HCT116 (cell line): ENCODE data around the gene EZH2. TPM values are rescaled to one million over a fixed set of nuclear protein-coding genes. Genes with fewer than 3 reads are reported as not detected.

ENCODE experiments used
- ATAC-seq: fragments of 200-7000 bp; cut with Tn5 transposase; 2 replicates; pipeline ENCODE4 v1.9.1; 2020; ENCODE audit warnings: mild to moderate bottlenecking, moderate library complexity
- BruUV-seq: library from RNA; stranded (reverse); fragments of 400-500 nt; replicated peaks from 2 replicates; lab custom pipeline; 2021; lab: Mats Ljungman, UMichigan
- CTCF ChIA-PET: fragments of 300-600 bp; sonication (Branson Sonifier 250); formaldehyde crosslinking; loops from one replicate; lab custom pipeline; 2021; ENCODE audit warnings: antibody characterized with exemption; lab: Charles Lee
- POLR2A ChIA-PET: fragments of 300-600, 350-600 bp; sonication (Branson Sonifier 250); formaldehyde crosslinking; loops from one replicate; lab custom pipeline; 2021; ENCODE audit warnings: antibody characterized with exemption; lab: Charles Lee
- RAD21 ChIA-PET, 2 experiments: fragments of 300-600 bp; sonication (Branson Sonifier 250); formaldehyde crosslinking; loops; one replicate each; lab custom pipeline; 2023; ENCODE audit warnings: low total read pairs in 2 of 2; ENCODE audit not compliant: uncharacterized antibody in 2 of 2, unreplicated experiment in 2 of 2, low non-redundant PET in 1 of 2; lab: Charles Lee
- DNase-seq: peaks from one replicate; pipeline ENCODE4 v3.0.0-alpha.2; 2010; ENCODE audit warnings: low read depth, low spot score
- H2AFZ ChIP-seq: fragments of 200-600 bp; shearing (Covaris generic), sonication (generic); 2 replicates; pipeline ENCODE4 v1.6.1; 2017; ENCODE audit warnings: low read depth, mixed run types, mixed read lengths, antibody characterized with exemption, low read length; ENCODE audit not compliant: poor library complexity, severe bottlenecking
- H3K27ac ChIP-seq: 2 replicates; pipeline ENCODE4 v1.5.1; 2012; ENCODE audit warnings: low read depth, low read length
- H3K27me3 ChIP-seq: fragments of 200-600 bp; sonication (generic); 2 replicates; pipeline ENCODE4 v1.6.1; 2016; ENCODE audit warnings: mixed run types, low read length, mixed read lengths; ENCODE audit not compliant: insufficient read depth
- H3K36me3 ChIP-seq, 2 experiments: fragments of 200-500 bp in 1 of 2; fragments of 200-600 bp in 1 of 2; sonication (Bioruptor generic) in 1 of 2; sonication (generic) in 1 of 2; 2 replicates each; pipeline versions ENCODE4 v1.5.1 to v1.6.1; 2014 to 2016; ENCODE audit warnings: low read length in 2 of 2, inconsistent platforms in 1 of 2, mixed read lengths in 1 of 2, mixed run types in 1 of 2; ENCODE audit not compliant: insufficient read depth in 2 of 2, control insufficient read depth in 1 of 2
- H3K4me1 ChIP-seq, 2 experiments: fragments of 200-600 bp in 1 of 2; sonication (generic) in 1 of 2; 2 replicates each; pipeline versions ENCODE4 v1.5.1 to v1.6.1; 2012 to 2017; ENCODE audit warnings: low read length in 2 of 2, inconsistent platforms in 1 of 2, mild to moderate bottlenecking in 1 of 2, mixed read lengths in 1 of 2, mixed run types in 1 of 2, moderate library complexity in 1 of 2; ENCODE audit not compliant: insufficient read depth in 2 of 2, control insufficient read depth in 1 of 2
- H3K4me2 ChIP-seq: fragments of 200-600 bp; sonication (generic); 2 replicates; pipeline ENCODE4 v1.6.1; 2017; ENCODE audit warnings: mixed run types, low read length, mixed read lengths
- H3K4me3 ChIP-seq, 2 experiments: fragments of 200-600 bp in 1 of 2; sonication (generic) in 1 of 2; replicated peaks in 1 of 2; 2 replicates each; pipeline ENCODE4 v1.5.1; 2011 to 2016; ENCODE audit warnings: low read length in 2 of 2, control low read depth in 1 of 2, low read depth in 1 of 2, mild to moderate bottlenecking in 1 of 2, mixed read lengths in 1 of 2, mixed run types in 1 of 2
- H3K79me2 ChIP-seq: fragments of 200-600 bp; sonication (generic); 2 replicates; pipeline ENCODE4 v1.6.1; 2017; ENCODE audit warnings: mild to moderate bottlenecking, mixed run types, low read length, moderate library complexity, mixed read lengths; ENCODE audit not compliant: insufficient read depth
- H3K9ac ChIP-seq: fragments of 200-600 bp; sonication (generic); 2 replicates; pipeline ENCODE4 v1.6.1; 2016; ENCODE audit warnings: low read length, mixed read lengths
- H3K9me2 ChIP-seq: fragments of 200-600 bp; sonication (generic), shearing (Covaris generic); 2 replicates; pipeline ENCODE4 v1.6.1; 2017; ENCODE audit warnings: mixed run types, mild to moderate bottlenecking, moderate library complexity; ENCODE audit not compliant: insufficient read depth
- H3K9me3 ChIP-seq, 2 experiments: fragments of 200-500 bp in 1 of 2; fragments of 200-600 bp in 1 of 2; sonication (Bioruptor generic) in 1 of 2; sonication (generic) in 1 of 2; 2 replicates each; pipeline ENCODE4 v1.6.1; 2014 to 2017; ENCODE audit warnings: low read length in 2 of 2, mixed read lengths in 2 of 2, inconsistent platforms in 1 of 2, low read depth in 1 of 2, mild to moderate bottlenecking in 1 of 2, mixed run types in 1 of 2, moderate library complexity in 1 of 2; ENCODE audit not compliant: control insufficient read depth in 1 of 2, insufficient read depth in 1 of 2
- H4K20me1 ChIP-seq: fragments of 200-600 bp; sonication (generic), shearing (Covaris generic); 2 replicates; pipeline ENCODE4 v1.6.1; 2017; ENCODE audit warnings: mixed run types, mild to moderate bottlenecking, moderate library complexity; ENCODE audit not compliant: insufficient read depth
- CBX3 ChIP-seq: IDR thresholded peaks from 2 replicates; pipeline ENCODE4 v1.6.1; 2012; ENCODE audit warnings: low read depth
- EGR1 ChIP-seq: IDR thresholded peaks from 2 replicates; pipeline ENCODE4 v1.6.1; 2012; ENCODE audit warnings: low read depth
- ELF1 ChIP-seq: IDR thresholded peaks from 2 replicates; pipeline ENCODE4 v1.6.1; 2012; ENCODE audit warnings: low read depth, borderline replicate concordance
- EZH2 ChIP-seq: fragments of 200-600 bp; sonication (generic); IDR thresholded peaks from 2 replicates; pipeline ENCODE4 v1.6.1; 2017; ENCODE audit warnings: antibody characterized with exemption, mixed run types
- EZH2phosphoT487 ChIP-seq: fragments of 200-600 bp; IDR thresholded peaks from 2 replicates; pipeline ENCODE4 v1.6.1; 2018; ENCODE audit warnings: antibody characterized with exemption, borderline replicate concordance
- JUND ChIP-seq: IDR thresholded peaks from 2 replicates; pipeline ENCODE4 v1.6.1; 2012
- MAX ChIP-seq: IDR thresholded peaks from 2 replicates; pipeline ENCODE4 v1.6.1; 2012
- POLR2A ChIP-seq: IDR thresholded peaks from 2 replicates; pipeline ENCODE4 v1.7.0; 2011; ENCODE audit warnings: borderline replicate concordance; ENCODE audit not compliant: insufficient read depth, insufficient read length; ENCODE audit errors: extremely low read depth
- RAD21 ChIP-seq: IDR thresholded peaks from 2 replicates; pipeline ENCODE4 v1.6.1; 2012; ENCODE audit warnings: low read depth, mild to moderate bottlenecking
- REST ChIP-seq: IDR thresholded peaks from 2 replicates; pipeline ENCODE4 v1.6.1; 2012; ENCODE audit warnings: low read depth
- SP1 ChIP-seq: IDR thresholded peaks from 2 replicates; pipeline ENCODE4 v1.6.1; 2012; ENCODE audit warnings: low read depth
- SRF ChIP-seq: IDR thresholded peaks from 2 replicates; pipeline ENCODE4 v1.6.1; 2012; ENCODE audit warnings: low read depth
- TCF7L2 ChIP-seq: IDR thresholded peaks from 2 replicates; pipeline ENCODE4 v1.7.0; 2011; ENCODE audit warnings: borderline replicate concordance, inconsistent platforms; ENCODE audit not compliant: insufficient read depth, insufficient read length; ENCODE audit errors: extremely low read depth
- YY1 ChIP-seq: IDR thresholded peaks from 2 replicates; pipeline ENCODE4 v1.6.1; 2011; ENCODE audit warnings: low read length, low read depth, moderate library complexity, mild to moderate bottlenecking; ENCODE audit not compliant: insufficient replicate concordance; ENCODE audit errors: extremely low read depth
- ZBTB33 ChIP-seq: IDR thresholded peaks from 2 replicates; pipeline ENCODE4 v1.6.1; 2011; ENCODE audit warnings: mild to moderate bottlenecking, low read length, moderate library complexity; ENCODE audit not compliant: insufficient replicate concordance; ENCODE audit errors: extremely low read depth
- ZFX ChIP-seq: fragments of 450-650 bp; IDR thresholded peaks from 2 replicates; pipeline ENCODE4 v1.6.1; 2017
- intact Hi-C: fragments of 100-400 bp; cut with micrococcal nuclease; formaldehyde crosslinking; loops from 2 replicates; pipeline ENCODE4 v1.10.0; 2022
- total RNA-seq: library from RNA; stranded (reverse); gene quantifications from one replicate; pipeline ENCODE4 v1.2.1, GENCODE V29; 2021; ENCODE audit not compliant: unreplicated experiment
- TF ChIP-seq, protein P1 (sequence below): IDR thresholded peaks from 2 replicates; pipeline ENCODE4 v1.6.1; 2012

Gene EZH2
- total RNA-seq, 1 experiment from 2014 or later: 55.2 TPM

DNA sequence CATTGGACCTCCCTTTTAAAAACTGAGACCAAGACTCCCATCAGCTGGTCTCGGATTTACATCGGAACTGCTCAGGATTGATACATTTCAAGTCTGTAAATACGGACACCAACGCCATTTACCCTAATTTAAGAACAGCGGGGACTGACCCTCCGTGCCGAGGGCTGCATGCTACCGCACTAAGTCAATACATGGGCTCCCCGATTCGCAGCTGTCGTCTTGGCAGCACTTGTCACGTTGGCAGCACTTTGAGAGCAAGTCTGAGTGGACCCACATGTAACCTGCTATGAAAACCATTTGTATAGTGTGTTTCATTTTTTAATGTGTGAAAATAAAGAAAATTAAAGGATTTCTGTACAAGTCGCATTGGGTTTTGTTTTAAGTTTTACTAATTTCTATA is 83.4 kb downstream of the EZH2 start (continued):
- TF ChIP-seq YY1: no peak
- no peak for TF ChIP-seq EZH2
- TF ChIP-seq JUND: no peak
- no peak for TF ChIP-seq ZFX
- no peak for TF ChIP-seq EZH2phosphoT487
- TF ChIP-seq, all 23 proteins: peak for 0

DNA sequence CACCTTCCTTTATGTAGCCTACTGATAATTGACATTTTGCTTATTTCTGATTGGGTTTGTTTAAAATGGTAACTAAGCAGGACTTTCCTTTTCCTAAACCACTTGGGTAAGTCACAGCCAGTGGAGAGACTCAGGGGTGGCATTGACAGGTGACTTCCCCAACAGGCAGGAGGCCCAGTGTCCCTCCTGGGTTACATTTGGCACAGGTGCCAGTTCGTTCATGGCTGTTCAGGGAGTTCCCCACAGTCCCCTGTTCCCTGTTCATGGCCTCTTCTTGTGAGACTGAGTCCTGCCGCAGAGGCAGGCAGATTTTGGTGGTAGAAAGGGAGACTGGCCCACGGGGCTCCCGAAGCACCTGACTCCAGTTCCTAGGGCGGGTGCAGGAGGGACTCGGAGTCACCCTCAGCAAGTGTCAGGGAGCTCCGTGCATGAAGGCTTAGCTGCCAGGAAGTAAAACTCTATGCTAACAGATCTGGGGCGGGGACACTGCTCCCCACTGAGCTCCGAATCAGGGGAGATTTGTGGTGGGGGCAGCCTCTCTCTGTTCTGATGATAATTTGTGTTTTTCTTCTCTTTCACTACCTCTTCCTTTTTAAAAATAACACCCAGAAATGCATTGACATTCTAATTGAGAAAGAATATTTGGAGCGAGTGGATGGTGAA is 84.1 kb downstream of the EZH2 start:
- no peak overlapping the region for H3K4me3 ChIP-seq
- H3K27ac ChIP-seq: no peak overlapping the region
- TF ChIP-seq, protein P1, sequence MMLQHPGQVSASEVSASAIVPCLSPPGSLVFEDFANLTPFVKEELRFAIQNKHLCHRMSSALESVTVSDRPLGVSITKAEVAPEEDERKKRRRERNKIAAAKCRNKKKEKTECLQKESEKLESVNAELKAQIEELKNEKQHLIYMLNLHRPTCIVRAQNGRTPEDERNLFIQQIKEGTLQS: no peak
- no peak for TF ChIP-seq EGR1
- no peak for TF ChIP-seq POLR2A
- TF ChIP-seq ZBTB33: no peak
- TF ChIP-seq EZH2: no peak
- TF ChIP-seq EZH2phosphoT487: no peak
- TF ChIP-seq CBX3: no peak
- no peak for TF ChIP-seq TCF7L2
- TF ChIP-seq RAD21: no peak
- TF ChIP-seq JUND: no peak
- no peak for TF ChIP-seq SP1
- TF ChIP-seq YY1: no peak
- no peak for TF ChIP-seq SRF
- TF ChIP-seq ELF1: no peak
- no peak for TF ChIP-seq REST
- TF ChIP-seq MAX: no peak
- no peaks in the 10 kb centered on the region for H3K4me1 ChIP-seq
- CTCF ChIA-PET: no interaction called here
- H3K36me3 ChIP-seq: peaks cover 11 to 27% of the 10 kb centered on the region in 2 experiments; a peak in 3 of 4 replicates
- no peak overlapping the region for H2AFZ ChIP-seq
- H4K20me1 ChIP-seq: no peaks in the 10 kb centered on the region
- RAD21 ChIA-PET: no interaction called here
- DNase-seq (no peak), ATAC-seq (no peak)
- no TSS peak for BruUV-seq
- no peaks in the 10 kb centered on the region for H3K9me3 ChIP-seq
- POLR2A ChIA-PET: no interaction called here
- no peak overlapping the region for H3K9ac ChIP-seq
- no peak overlapping the region for H3K4me2 ChIP-seq
- H3K9me2 ChIP-seq: no peaks in the 10 kb centered on the region
- H3K79me2 ChIP-seq: no peaks in the 10 kb centered on the region
- no peaks in the 10 kb centered on the region for H3K27me3 ChIP-seq
- intact Hi-C loops: no loop called here
